ENCODE data around the gene GFM1. TPM values are rescaled to one million over a fixed set of nuclear protein-coding genes. Genes with fewer than 3 reads are reported as not detected.

Gene GFM1
- total RNA-seq, 1 experiment from 2014 or later, result 44.5 TPM

- ChIA-PET POLR2A (interaction anchor here (1.5 kb wide), 1 partner anchor 113 kb away, joined by 3 read pairs; no protein-coding TSS in a partner anchor), CTCF (interaction anchor here (0.7 to 2.6 kb wide), 3 partner anchors 52 to 71 kb away, joined by 4 to 9 read pairs (median 4); partner anchors contain the start of gene LXN)
- Mint-ChIP-seq H3K9me3 (no peaks in the 10 kb centered on the region), H3K27me3 (ENCODE audit: low read depth) (no peaks in the 10 kb centered on the region), H3K27ac (no peak overlapping the region), H3K4me1 (peaks cover 17% of the 10 kb centered on the region), H3K36me3 (peaks cover 9% of the 10 kb centered on the region), H3K4me3 (no peak overlapping the region)
- TF ChIP-seq EMX1 (CRISPR knock-in tag; IDR thresholded peaks at IDR 0.05), result no peak
- TF ChIP-seq KAT7 (CRISPR knock-in tag; IDR thresholded peaks at IDR 0.05; ENCODE audit: borderline replicate concordance), result no peak
- no peak for TF ChIP-seq USF2 (CRISPR knock-in tag; IDR thresholded peaks at IDR 0.05)
- no peak for TF ChIP-seq NFATC4 (CRISPR knock-in tag; IDR thresholded peaks at IDR 0.05)
- no peak for TF ChIP-seq ZNF532 (CRISPR knock-in tag; IDR thresholded peaks at IDR 0.05; ENCODE audit: borderline replicate concordance)
- no peak for TF ChIP-seq ATF6 (CRISPR knock-in tag; IDR thresholded peaks at IDR 0.05)
- no peak for TF ChIP-seq ELF4 (CRISPR knock-in tag; IDR thresholded peaks at IDR 0.05; ENCODE audit: low read depth)
- no peak for TF ChIP-seq ETV6 (CRISPR knock-in tag; IDR thresholded peaks at IDR 0.05)
- TF ChIP-seq ZNF317 (CRISPR knock-in tag; IDR thresholded peaks at IDR 0.05; ENCODE audit: borderline replicate concordance, low read depth), result no peak
- TF ChIP-seq MXD4 (CRISPR knock-in tag; IDR thresholded peaks at IDR 0.05; ENCODE audit: borderline replicate concordance), result no peak
- no peak for TF ChIP-seq ZBTB43 (CRISPR knock-in tag; IDR thresholded peaks at IDR 0.05)
- no peak for TF ChIP-seq ZNF425 (CRISPR knock-in tag; conservative IDR thresholded peaks at IDR 0.05)
- TF ChIP-seq TP53 (CRISPR knock-in tag; IDR thresholded peaks at IDR 0.05), result no peak
- TF ChIP-seq SP1 (CRISPR knock-in tag; conservative IDR thresholded peaks at IDR 0.05), result no peak
- no peak for TF ChIP-seq SOX15 (CRISPR knock-in tag; IDR thresholded peaks at IDR 0.05)
- no peak for TF ChIP-seq ZNF423 (CRISPR knock-in tag; IDR thresholded peaks at IDR 0.05)
- no peak for TF ChIP-seq ARID4B (CRISPR knock-in tag; IDR thresholded peaks at IDR 0.05; ENCODE audit: borderline replicate concordance)
- no peak for TF ChIP-seq ZNF138 (CRISPR knock-in tag; conservative IDR thresholded peaks at IDR 0.05)
- no peak for TF ChIP-seq ZNF232 (CRISPR knock-in tag; IDR thresholded peaks at IDR 0.05)
- no peak for TF ChIP-seq TEAD1 (CRISPR knock-in tag; IDR thresholded peaks at IDR 0.05)
- DNase-seq (ENCODE audit: low spot score) (no peak), ATAC-seq (no peak)
These were observed 79.7 kb downstream of the GFM1 start for GRCh38 chr3:158723991-158724390.
